HuH-7.5 (cell line): ENCODE measurements around the gene C20orf141.
"Not testable (repeated sequence)": the region's sequence is repeated elsewhere in the genome, so short reads cannot be mapped to it uniquely, and the experiment has no call there.

Source experiments
- DNase-seq: peaks from one replicate; pipeline ENCODE4 v3.0.0; 2011; ENCODE audit warnings: low spot score

Gene C20orf141

DNA sequence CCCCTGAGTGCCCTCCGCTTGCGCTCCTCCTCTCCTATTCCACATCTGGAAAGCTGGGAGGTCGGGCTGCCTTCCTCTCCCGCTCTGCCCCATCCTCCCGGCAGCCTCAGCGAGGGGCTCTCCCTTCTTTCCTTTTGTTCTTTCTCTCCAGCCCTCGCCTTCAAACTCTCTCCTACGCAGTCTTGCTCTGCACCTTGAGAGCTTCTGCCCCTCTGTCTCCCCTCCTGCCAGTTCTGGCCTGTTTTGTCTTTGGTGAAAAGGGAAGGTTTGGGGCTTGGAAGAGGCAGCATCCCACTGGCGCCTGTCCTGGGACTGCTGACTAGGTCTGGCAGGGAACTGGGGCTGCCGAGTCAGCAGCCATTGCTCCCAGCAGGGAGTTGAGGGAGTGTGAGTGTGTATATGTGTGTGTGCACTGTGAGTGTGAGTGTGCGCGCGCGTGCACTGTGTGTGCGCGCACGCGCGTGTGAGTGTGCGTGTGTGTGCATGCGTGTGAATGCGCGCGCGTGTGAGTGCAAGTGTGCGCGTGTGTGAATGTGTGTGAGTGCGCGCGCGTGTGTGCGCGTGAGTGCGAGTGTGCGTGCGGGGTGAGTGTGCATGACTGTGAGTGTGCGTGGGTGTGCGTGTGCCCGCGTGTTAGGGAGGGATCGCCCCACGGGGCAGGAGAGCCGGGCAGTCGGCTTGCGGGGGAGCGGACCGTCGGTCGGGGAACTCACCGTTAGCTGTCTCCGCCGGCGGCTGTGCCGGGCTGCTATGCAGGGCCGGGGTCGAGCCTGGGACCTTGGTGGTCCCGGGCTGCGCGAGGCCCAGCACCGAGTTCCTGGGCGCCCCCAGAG lies 14.9 kb upstream of the C20orf141 start:
- peak; percentile 8 for DNase-seq

- peak; percentile 25 for DNase-seq
These were observed 14.1 kb upstream of the C20orf141 start, which contains the start of gene CPXM1 for GRCh38 chr20:2800521-2801285. Gene CPXM1, minus strand, starts transcription at chr20:2800627. Its CDS starts 55 bp downstream, at chr20:2800572.

DNA sequence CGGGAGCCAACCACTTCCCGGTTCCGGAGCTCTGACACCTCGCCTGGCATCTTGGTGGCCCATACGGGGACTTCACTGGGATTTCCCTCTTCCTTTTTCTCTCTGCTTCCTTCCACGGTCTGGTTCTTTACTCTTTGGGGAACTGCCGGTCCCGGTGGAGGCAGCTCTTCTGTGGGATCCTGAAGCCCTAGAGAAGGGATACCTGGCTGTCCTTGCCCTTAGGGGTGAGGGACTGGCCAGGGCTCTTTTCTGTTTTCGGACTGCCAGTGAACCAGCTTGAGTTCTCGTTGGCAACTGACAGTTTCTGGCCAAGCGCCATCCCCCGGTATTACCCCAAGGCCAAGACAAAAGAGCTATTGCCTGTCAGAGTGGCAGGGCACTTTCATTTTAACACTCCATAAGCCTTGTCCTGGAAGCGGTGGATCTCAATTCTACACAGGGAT lies 13.5 kb upstream of the C20orf141 start:
- DNase-seq, result peak; percentile 12

DNA sequence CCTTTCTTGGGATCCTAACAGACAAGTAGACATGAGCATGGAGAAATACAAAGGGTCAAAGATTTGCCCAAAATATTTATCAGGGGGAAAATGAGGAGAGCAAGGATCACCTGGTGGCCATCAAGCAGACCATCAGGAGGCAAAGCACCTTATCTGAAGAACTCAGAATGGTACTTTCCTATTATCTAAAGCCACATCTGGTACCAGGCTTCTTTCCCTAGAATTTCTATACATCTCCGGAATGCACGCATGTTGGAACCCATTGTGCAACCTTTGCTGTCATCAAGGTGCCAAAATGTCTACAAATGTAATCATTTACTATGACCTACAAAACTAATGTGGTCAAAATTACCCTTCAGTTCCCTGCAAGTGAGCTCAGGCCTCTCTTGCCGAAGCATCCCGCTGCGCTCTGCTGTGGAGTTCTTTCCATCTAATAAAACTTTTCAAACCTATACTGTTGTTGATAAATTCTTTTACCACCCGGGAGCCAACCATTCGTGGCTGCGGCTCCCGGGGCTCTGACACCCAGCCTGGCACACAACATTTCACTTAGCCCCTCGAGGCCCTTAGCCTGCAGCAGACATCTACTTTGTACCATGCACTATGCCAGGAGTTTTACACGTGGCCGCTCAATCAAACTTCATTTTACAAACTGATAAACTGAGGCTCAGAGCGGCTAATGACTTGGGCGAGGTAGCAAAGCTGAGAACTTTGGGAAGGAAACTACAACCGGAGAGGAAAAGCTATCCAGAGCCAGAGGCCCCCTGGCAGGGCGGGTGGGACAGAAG lies 10.6 kb upstream of the C20orf141 start:
- DNase-seq, result no peak

GRCh38 chr20:2804852-2805688 lies 9.7 kb upstream of the C20orf141 start:
- no peak for DNase-seq

- DNase-seq, result peak; percentile 32
These were observed 9.0 kb upstream of the C20orf141 start for GRCh38 chr20:2805689-2806350.

DNA sequence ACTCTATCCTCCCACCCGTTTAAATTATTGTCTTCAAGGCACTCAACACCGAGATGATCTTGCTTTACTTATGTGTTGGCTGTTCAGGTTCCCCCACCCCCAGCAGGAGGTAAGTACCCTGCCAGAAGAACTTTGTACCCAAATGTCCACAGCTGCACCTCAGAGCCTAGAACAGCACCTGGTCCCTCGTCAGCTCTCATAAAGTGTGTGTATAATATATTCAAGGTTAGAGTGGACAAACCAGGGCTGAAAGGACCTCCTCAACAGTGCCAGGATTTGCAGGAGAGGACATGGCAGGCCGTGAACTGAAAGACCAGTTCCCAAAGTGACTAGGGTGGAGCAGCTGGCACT lies 8.5 kb upstream of the C20orf141 start:
- peak; percentile 26 for DNase-seq

GRCh38 chr20:2807019-2807418 lies 7.8 kb upstream of the C20orf141 start:
- DNase-seq, result no peak

GRCh38 chr20:2807929-2808328 lies 6.9 kb upstream of the C20orf141 start:
- DNase-seq, result not testable (repeated sequence)

GRCh38 chr20:2809690-2810089 lies 5.1 kb upstream of the C20orf141 start:
- no peak for DNase-seq

DNA sequence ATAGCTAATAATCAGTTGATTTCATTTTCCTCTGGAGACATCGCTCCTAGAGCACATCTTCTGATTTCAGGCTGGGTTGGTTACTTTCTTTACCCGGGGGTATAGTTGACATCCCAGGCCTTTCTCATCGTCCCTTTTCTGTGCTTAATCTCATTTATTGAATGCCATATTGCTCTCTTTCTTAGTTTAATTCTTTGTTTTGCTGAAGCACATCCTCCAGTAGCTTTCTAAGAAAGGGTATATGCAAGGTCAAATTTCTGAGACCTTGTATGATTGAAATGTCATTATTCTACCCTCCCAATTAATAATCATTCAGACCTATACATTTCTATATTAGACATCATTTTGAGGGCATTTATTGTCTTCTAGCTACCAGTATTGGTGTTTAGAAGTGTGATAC lies 2.6 kb upstream of the C20orf141 start:
- DNase-seq, result no peak

- DNase-seq, result no peak
These were observed 711 bp upstream of the C20orf141 start for GRCh38 chr20:2814076-2814475.

DNA sequence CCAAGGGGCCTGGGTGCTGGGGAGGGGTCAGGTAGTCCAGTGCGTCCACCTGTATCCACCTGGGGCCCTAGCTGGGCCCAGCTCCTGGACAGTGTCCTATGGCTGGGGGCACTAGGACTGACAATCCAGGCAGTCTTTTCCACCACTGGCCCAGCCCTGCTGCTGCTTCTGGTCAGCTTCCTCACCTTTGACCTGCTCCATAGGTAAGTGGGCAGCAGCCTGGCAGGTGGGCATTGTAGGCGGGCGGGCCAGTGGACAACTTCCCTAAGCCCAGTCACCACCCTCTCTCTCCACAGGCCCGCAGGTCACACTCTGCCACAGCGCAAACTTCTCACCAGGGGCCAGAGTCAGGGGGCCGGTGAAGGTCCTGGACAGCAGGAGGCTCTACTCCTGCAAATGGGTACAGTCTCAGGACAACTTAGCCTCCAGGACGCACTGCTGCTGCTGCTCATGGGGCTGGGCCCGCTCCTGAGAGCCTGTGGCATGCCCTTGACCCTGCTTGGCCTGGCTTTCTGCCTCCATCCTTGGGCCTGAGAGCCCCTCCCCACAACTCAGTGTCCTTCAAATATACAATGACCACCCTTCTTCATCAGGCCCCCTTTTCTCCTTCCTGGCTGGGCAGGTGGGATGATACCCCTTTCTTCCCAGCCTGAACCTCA lies 584 bp downstream of the C20orf141 start:
- DNase-seq, result no peak

- DNase-seq, result no peak
These were observed 1.3 kb downstream of the C20orf141 start, which contains the start of gene TMEM239 for GRCh38 chr20:2816030-2816582. Gene TMEM239, plus strand, starts transcription at chr20:2816364. Its CDS starts 191 bp downstream, at chr20:2816555.

GRCh38 chr20:2816583-2817340 lies 2.0 kb downstream of the C20orf141 start:
- no peak for DNase-seq

- DNase-seq, result no peak
These were observed 2.5 kb downstream of the C20orf141 start for GRCh38 chr20:2817341-2817726.

DNA sequence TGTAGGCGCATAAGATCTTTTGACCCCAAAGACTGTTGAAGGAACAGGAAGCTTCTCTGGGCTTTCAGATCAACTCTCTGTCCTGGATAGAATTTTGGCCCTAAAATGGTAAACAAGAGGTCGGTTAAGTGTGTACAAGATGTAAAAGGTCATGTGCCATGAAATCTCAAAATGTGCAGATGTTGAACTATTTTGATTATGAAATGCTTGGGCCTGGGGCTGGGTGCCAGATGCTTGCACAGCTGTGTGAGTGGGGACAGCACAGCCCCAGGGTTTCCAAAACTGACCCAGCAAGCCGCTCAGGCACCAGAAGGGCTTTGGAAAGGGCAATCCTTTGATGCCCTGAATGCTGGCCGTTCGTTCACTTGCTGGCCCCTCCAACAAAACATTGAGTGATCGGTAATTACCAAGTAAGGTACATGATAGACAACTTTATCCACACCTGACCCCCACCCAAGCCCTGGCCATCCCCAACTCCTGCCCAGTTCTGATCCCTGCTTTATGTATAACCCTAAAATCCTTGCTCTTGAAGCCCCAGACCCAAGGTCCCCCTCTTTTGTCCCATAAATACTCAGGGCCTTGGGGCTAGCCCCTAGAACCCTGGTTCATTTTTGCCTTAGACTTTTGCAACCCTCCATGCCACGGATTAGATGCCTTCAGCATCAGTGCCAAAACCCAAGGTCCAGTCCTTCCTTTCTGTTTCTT lies 3.3 kb downstream of the C20orf141 start:
- DNase-seq, result no peak

DNA sequence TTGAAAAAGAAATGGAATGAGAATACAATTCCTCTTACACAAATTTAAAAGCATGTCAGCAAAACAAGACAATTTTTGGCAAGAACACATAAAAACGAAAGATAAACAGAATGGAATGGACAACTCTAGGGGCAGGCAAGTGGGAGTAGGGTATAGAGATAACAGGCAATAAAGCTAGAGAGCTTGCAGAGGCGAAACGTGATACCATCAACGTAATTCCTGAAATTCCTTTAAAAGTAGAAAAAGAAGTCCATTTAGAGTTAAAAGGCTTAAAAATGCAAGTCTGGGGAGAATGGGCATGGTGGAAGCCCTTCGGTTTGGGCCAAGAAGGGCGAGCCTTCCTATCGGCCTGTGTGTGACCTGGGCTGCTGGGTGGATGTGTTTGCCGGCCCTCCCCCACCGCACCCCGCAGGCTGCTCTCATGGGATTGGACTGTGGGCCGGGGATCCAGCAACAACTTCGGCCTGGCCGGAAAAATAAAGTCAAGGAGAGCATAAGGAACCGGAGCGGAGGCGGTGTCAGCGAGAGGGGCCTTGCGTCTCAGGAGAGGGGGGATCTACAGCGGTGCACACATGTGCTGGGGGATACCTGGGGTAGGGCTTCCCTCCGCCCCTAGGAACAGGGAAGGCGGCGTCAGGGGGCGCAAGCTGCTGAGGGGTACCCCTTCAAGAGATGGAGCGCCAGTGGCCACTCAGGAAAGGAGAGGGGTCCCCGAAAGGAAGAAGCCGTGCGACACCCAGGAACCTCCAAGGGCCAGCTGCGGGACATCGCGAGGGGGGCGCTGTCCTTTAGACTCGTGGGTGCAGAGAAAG lies 5.5 kb downstream of the C20orf141 start:
- no peak for DNase-seq
